HG03354 (cell line): Measurements from ENCODE around the gene INTS4.
"Not testable (repeated sequence)": the region's sequence is repeated elsewhere in the genome, so short reads cannot be mapped to it uniquely, and the experiment has no call there.

Experiments used
- ATAC-seq: cut with Tn5 transposase; IDR thresholded peaks from one replicate; pipeline ENCODE4 v1.9.1; 2021; ENCODE audit warnings: mild to moderate bottlenecking; ENCODE audit not compliant: unreplicated experiment, poor library complexity, severe bottlenecking

Gene INTS4

GRCh38 chr11:77967753-77968152, 26.7 kb downstream of the INTS4 start:
- ATAC-seq = no peak

- ATAC-seq = no peak
Observed at GRCh38 chr11:77967121-77967520, 27.3 kb downstream of the INTS4 start.

DNA sequence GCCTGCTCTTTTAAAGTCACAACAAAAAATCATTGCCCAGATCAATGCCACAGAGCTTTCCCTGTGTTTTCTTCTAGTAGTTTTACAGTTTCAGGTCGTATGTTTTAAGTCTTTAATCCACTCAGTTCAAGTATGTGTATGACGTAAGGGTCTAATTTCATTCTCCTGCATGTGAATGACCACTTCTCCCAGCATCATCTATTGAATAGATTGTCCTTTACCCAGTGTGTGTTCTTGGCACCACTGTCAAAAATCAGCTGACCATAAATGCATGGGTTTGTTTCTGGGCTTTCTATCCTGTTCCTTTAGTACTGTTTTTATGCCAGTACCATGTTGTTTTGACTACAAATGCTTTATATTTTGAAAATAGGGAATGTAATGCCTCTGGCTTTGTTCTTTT, 28.1 kb downstream of the INTS4 start:
- ATAC-seq = no peak

GRCh38 chr11:77959434-77959833, 35.0 kb downstream of the INTS4 start:
- no peak for ATAC-seq

DNA sequence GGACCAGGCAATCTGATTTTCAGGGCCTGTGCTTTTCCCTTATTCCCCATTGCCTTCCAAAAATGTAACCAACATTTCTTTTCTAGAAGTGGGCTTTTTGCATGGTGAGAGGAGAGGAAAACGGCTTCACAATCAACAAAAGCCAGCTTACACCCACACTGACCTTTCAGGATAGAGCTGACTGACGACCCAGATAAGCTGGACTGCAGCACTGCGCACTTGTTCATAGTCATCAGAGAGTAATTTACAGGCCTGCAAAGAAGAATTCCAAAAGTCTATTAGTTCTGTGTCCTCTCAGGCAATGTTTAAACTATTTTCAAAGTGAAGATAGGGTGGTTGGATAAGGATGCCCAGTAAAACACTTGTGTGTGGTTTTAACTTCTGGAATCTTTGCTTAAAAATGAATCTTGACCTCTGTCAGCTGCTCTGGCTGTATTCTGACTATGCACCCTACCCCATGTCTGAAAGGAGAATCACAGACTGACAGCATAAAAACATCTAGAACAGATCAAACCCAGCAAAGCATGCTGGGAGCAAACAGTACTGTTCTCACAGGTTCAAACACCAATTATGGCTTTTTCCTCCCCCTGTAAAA, 35.8 kb downstream of the INTS4 start:
- not testable (repeated sequence) for ATAC-seq

- ATAC-seq = not testable (repeated sequence)
Observed at GRCh38 chr11:77943296-77943695, 51.2 kb downstream of the INTS4 start.

DNA sequence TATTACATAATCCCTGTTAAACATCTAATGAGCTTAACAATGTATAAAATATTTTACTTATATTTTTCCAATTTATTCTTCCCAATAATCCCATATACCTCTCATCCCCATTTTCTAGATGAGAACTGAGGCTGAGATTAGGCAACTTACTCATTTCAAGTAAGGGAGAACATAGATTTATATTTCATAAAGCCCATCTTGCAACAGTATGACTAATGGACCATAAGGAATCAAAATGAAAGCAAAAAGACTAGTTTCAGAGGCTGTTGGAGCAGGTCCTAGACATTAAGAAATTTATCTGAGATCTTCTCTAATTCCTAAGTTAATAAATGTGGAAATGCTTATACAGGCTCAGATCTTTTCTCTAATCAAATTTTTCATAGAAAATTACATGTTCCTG, 52.0 kb downstream of the INTS4 start:
- not testable (repeated sequence) for ATAC-seq

DNA sequence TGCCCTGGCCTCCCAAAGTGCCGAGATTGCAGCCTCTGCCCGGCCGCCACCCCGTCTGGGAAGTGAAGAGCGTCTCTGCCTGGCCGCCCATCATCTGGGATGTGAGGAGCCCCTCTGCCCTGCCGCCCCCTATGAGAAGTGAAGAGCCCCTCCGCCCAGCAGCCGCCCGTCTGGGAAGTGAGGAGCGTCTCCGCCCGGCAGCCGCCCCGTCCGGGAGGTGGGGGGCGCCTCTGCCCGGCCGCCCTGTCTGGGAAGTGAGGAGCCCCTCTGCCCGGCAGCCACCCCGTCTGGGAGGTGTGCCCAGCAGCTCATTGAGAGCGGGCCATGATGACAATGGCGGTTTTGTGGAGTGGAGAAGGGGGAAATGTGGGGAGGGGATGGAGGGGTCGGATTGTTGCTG, 60.9 kb downstream of the INTS4 start:
- ATAC-seq = not testable (repeated sequence)

DNA sequence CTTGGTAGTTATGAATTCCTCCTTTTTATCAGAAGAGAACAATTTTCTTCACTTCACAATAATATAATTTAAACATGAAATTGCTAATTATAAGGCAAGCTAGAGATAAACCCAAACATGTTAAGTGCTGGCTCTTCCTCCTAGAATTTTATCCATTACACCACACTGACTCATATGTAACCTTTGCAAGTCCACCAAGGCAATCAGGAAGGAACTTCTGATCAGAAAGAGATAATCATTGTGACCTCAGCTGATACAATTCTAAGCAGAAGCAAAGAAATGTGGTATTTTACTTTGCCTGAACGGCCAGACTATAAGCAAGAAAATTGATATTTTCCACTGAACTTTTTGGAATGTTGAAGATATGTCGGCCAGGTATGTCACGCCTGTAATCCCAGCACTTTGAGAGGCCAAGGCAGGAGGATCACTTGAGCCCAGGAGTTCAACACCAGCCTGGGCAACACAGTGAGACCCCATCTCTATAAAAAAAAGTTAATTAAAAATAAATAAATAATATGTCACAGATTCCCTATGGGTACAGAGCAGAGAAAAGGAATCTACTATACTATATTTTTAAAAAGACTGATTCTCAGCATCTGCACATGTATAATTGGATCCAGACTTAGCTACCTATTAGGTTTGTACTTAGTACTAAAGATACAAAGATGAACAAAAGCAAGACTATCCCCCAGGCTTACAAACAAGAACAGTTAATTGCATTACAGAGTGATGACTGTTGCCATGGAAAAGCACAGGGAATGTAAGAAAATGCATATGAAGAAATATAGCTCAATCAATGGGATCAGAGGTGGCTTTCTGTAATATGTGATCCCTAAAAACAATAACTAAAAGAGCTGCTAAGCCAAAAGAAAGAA, 63.9 kb downstream of the INTS4 start:
- not testable (repeated sequence) for ATAC-seq

GRCh38 chr11:77917713-77918112, 76.8 kb downstream of the INTS4 start:
- ATAC-seq = not testable (repeated sequence)

- ATAC-seq = not testable (repeated sequence)
Observed at GRCh38 chr11:77914307-77914791, 80.1 kb downstream of the INTS4 start.

DNA sequence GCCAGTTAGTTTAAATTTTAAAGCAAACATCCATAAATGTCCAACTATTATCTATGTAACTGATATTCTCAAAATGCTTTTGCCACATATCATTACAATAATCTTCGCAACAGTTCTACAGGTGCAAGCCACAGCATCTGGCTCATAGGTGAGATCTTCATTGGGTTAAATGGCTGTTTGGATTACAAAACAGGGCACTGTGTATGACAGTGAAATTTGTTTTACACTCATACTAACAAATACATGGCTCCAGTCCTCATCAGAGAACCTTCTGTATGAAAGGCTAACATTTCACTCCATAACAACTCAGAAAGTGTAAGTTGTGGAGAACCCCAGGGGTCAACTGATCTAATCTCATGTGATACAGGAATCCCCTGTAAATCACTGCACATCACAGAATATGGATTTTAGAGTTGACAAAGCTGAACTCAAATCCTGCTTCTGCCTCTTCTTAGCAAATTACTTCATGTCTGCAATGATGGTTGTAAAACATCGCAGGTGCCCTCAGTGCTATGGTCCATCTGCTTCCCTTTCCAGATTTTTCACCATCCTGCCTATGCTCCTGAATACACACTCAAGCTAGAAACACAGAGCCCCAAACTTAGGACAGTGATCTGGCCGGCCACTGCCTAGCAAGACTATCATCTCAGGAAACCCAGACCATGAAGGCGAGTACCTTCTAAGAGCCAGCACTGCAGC, 80.7 kb downstream of the INTS4 start:
- not testable (repeated sequence) for ATAC-seq

DNA sequence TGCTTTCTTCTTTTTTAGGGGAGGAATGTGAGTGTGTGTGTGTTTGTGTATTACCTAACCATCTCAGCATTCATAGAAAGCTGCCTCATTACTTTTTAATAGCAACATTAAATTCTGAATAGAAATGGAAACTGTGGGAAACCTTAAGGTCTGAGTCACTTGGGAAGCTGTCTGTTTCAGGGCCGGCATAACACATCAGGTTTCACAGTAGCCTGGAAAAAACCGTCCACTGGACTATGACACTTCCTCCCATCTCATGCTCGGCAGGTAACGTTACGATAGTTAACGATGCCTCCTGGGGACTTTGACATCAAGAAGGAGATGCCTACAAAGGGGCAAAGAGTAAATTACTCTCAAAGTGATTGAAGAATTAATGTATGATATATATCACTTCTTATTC, 83.6 kb downstream of the INTS4 start:
- ATAC-seq = not testable (repeated sequence)

GRCh38 chr11:77909277-77909676, 85.2 kb downstream of the INTS4 start:
- ATAC-seq = no peak

DNA sequence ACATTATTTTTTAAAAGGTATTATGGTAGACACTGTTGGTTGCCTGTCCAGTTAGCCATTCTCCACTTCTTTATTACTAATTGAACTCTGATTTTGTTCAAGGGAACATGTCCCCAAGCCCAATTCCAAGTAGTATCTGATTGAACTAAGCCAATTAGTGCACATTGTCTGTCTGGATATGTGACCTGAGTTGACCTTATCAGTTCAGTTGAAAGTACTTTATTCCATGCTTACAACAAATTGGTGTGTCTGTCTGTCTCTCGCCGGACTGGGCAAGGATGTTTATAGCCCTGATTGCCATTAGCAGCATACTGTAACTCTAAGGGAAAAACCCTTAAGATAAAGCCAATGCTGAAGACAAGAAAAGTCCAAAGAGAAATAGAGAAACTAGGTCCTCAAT, 85.6 kb downstream of the INTS4 start:
- no peak for ATAC-seq

DNA sequence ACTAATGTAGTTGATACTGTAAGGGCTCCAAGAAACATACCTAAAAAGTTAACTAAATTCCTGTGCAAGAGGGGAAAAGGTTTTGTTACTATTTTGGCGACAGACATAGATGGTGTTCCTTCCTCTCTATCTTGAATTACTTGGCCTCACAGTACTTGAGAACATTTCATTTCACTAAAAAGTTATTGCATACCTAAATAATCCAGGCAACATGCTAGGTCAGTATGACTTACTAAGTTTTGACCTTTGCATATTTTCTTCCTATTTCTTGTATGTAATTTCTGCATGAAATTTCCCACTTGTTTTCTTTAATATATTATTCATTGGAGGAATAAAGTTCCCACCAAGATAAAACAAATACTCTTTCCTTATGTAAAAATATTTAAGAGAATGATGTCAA, 99.5 kb downstream of the INTS4 start:
- ATAC-seq = not testable (repeated sequence)

GRCh38 chr11:77891703-77892102, 102.8 kb downstream of the INTS4 start:
- not testable (repeated sequence) for ATAC-seq

- ATAC-seq = not testable (repeated sequence)
Observed at GRCh38 chr11:77891256-77891655, 103.2 kb downstream of the INTS4 start.

- ATAC-seq = not testable (repeated sequence)
Observed at GRCh38 chr11:77890619-77891056, 103.8 kb downstream of the INTS4 start.

DNA sequence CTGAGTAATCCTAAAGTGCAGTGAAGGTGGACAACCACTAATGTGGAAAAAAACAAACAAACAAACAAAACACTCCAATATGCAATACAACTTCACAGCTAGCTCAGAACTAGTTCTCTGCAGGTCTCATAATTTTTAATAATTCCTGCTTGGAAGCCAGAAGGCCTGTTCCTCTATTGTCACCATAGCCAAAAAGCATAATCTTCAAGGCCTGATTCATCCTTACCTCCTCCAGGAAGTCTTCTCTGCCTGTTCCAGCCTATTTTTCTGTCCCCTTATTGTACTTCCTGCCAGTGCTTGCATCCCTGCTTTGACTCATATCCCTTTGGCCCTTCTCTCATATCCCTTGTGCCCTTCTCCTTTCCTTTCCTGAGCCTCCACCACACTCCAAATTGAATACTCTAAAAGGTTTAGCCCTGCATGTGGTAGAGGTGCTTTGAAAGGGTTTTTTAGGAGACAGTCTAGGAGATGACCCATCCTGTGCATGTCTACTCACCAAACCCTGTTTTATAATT, 104.3 kb downstream of the INTS4 start:
- not testable (repeated sequence) for ATAC-seq
